HG03135 (cell line): ENCODE data around the gene OR51B4.
A peak's percentile ranks its signal among the peaks of the same experiment; 100 is the strongest.
"Not testable (repeated sequence)": the region's sequence is repeated elsewhere in the genome, so short reads cannot be mapped to it uniquely, and the experiment has no call there.

ENCODE experiments used
- ATAC-seq: cut with Tn5 transposase; IDR thresholded peaks from one replicate; pipeline ENCODE4 v1.9.1; 2021; ENCODE audit warnings: mild to moderate bottlenecking, moderate library complexity; ENCODE audit not compliant: unreplicated experiment

The OR51B4 gene

GRCh38 chr11:5294342-5294995 lies 7.3 kb downstream of the OR51B4 start:
- not testable (repeated sequence) for ATAC-seq

- no peak for ATAC-seq
Observed at GRCh38 chr11:5293028-5293427, 8.7 kb downstream of the OR51B4 start.

DNA sequence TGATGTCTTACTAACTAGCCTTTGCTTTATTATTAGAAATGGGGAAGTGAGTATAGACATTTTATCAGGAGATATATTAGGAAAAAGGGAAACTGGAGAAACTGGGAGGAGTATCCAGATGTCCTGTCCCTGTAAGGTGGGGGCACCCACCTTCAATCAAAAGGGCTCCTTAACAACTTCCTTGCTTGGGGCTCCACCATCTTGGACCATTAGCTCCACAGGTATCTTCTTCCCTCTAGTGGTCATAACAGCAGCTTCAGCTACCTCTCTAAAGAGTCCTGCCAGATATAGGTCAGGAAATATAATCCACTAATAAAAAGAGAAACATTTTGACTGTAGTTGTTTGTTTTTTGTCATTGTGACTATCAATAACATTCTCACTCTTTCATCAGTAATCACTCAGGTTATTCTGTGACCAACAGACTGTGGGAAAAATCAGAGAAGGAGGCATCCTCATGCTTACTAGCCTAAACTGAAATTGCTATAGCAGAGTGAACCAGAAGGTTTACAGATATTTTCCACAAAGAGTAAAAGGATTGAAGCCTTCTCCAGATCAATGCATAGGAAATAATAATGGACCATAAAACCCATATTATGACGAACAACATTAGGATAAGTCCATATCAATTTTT lies 10.4 kb downstream of the OR51B4 start:
- peak; percentile 87 for ATAC-seq

DNA sequence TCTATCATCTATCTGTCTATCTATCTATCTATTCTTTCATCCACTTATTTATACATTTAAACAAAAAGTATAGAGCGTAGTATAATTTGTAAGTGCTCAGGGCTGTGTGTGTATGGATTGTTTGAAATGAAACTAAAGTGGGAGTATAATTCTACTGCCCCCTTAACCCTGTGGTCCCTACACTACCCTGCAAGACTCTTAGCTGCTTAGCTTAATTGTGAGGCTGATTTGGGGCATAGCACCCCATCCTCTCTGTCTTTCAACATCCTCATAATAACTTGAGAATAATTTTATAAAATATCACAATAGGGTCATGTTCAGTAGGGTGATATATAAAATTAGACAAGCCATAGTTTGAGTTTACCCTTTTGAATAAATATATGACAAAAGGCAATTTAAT lies 11.6 kb downstream of the OR51B4 start:
- no peak for ATAC-seq

- no peak for ATAC-seq
Observed at GRCh38 chr11:5289696-5290095, 12.1 kb downstream of the OR51B4 start.

DNA sequence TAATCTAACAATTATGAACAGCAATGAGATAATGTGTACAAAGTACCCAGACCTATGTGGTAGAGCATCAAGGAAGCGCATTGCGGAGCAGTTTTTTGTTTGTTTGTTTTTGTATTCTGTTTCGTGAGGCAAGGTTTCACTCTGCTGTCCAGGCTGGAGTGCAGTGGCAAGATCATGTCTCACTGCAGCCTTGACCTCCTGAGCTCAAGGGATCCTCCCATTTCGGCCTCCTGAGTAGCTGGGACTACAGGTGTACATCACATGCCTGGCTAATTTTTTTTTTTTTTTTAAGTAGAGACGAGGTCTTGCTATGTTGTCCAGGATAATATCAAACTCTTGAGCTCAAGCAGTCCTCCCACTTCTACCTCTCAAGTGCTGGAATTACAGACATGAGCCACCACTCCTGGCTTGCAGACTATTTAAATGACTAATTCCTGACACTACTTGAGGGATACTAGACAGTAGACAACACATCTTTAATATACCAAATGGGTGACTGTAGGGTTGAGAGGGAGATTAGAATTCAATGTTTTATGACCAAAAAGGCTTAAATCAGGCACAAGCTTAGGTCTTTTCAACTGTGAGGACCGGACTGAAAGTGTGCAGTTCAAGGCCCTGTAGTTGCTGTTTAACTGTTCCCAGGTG lies 12.7 kb downstream of the OR51B4 start:
- ATAC-seq = no peak

- ATAC-seq = no peak
Observed at GRCh38 chr11:5288108-5288905, 13.4 kb downstream of the OR51B4 start.

DNA sequence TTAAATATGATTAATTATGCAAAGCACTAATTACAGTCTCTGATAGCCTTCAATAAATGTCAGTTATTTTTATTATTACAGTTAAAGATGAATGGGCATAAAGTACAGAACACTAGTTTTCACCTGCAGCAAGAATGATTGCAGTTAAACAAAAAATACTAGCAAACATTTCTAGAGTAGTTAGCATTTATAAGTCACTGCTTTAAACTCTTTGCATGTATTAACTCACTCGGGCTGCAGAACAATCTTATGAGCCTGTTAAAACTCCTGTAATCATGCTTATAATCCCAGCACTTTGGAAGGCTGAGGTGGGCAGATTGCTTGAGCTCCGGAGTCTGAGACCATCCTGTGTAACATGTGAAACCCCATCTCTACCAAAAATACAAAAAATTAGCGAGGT lies 14.8 kb downstream of the OR51B4 start:
- no peak for ATAC-seq

DNA sequence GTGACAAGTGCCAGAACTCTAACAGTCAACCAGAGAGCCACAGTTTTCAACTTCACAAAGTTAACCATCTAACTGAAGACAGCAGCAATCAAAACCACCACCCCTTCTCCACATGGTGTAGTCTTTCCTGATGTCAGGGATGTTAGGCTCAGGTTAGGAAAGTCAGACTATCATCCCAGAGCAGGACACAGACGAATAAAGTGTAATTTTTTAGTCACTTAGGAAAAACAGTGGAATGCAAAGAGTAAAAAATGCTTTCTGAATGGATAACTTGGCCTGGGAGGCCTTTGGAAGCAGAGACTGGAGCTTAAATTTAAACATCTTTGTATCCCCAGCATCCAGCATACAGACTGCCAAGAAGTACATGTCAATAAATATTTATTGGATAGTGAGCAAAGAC lies 15.4 kb downstream of the OR51B4 start:
- no peak for ATAC-seq

- no peak for ATAC-seq
Observed at GRCh38 chr11:5285703-5286340, 15.9 kb downstream of the OR51B4 start.

DNA sequence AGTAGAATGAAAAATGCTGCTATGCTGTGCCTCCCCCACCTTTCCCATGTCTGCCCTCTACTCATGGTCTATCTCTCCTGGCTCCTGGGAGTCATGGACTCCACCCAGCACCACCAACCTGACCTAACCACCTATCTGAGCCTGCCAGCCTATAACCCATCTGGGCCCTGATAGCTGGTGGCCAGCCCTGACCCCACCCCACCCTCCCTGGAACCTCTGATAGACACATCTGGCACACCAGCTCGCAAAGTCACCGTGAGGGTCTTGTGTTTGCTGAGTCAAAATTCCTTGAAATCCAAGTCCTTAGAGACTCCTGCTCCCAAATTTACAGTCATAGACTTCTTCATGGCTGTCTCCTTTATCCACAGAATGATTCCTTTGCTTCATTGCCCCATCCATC lies 17.1 kb downstream of the OR51B4 start:
- ATAC-seq = no peak

DNA sequence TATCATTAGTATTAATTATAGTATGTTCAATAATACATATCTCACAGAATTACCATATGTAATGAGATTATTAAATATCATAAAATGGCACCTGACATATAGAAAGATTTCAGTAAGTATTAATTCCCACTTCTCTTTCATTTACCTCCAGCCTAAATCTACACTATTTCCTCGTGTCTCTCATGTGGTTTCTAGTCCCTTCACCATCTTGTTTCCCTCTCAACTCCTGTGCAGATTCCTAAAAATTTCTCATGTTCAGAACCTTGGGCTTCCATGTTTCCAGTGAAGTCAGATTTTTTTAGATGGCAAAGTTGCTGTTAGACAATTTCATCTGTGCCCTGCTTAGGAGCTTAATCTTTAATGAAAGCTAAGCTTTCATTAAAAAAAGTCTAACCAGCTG lies 17.9 kb downstream of the OR51B4 start:
- ATAC-seq = no peak

- ATAC-seq = no peak
Observed at GRCh38 chr11:5283086-5283485, 18.7 kb downstream of the OR51B4 start.

DNA sequence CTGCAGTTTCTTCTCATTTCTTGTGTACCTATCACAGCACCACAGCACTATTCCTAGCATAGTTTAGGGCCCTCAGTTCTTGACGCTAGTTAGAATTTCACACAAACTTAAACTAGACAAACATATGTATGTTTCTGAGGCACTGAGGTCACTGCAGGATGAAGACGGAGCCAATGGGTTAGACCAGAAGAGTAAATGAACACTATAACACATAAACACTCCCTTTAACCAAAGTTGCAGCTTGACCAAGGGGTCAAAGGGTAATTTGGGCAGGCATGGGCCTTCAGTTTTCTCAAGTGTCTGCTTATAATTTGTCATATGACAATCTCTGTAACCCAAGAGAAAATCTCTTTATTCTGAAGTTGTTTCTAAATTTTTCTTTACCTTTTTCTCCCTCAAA lies 19.1 kb downstream of the OR51B4 start:
- no peak for ATAC-seq

GRCh38 chr11:5281596-5281995 lies 20.1 kb downstream of the OR51B4 start:
- no peak for ATAC-seq

GRCh38 chr11:5280582-5281102 lies 21.1 kb downstream of the OR51B4 start:
- peak; percentile 97 for ATAC-seq

DNA sequence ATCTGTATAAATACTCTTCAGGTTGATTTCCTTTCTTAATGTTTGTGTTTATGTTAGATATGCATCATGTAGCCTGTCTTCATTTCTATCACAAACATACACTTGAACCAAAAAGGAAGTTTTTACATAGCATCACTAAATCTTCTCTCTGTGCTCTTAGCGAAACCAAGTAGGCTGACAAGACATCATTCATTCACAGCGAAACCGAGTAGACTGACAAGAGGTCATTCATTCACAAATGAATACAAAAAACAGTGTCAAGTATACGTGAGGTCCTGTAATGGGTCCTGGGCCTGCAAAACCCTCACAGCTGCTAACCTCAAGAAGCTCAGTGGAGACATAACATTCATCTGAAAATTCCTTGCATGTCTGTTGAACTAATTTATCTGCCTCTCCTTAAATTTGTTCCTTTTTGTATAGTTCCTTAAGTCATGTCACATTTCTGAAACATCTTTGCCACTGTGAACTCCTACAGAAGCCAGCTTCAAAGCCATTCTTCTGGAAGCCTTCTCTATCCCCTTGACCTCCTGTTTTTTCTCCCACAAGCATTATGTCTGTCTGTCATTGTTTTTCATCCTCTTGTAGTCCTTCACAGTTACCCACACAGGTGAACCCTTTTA lies 22.2 kb downstream of the OR51B4 start:
- ATAC-seq = no peak

DNA sequence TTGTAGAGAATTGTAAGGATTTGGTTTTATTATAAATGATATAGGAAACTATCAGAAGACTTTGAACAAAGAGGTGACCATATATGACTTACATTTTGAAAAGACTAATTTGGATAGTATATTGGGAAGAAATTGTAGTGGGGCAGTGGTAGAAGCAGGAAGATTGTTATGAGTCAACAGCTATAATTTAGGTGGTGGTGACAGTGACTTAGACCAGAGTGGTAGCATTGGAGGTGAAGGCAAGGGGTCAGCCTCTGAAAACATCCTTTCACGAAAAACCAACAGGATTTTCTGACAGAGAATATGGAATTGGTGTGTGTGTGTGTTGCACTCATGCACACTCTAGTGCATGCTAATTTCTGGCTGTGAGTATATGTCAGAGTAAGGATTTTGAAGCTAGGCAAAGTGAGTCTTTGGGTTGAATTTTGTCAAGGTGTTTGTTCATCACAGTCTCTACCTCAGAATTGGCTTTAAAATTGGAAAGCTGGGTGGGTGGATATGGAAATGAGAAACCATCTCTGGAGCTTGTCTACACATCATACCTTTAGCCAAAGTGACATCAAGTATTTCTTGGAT lies 23.9 kb downstream of the OR51B4 start:
- no peak for ATAC-seq

DNA sequence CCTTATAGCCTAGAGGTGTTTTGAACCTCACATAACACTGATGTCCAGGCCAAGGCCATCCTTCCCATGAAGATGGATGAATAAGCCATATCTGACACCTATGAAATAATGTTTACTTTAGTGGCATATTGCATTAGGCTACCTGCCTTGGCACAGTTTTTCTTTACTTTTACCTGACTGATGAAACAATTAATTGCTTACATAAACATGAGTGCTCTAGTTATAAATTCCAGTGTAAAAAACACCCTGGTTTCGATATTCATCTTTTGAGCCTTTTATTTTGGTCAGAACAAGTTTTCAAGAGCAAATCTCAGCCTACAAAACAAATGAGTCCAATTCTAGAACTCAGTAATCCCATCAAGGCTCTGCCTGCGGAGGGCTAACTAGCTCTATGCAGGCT lies 25.0 kb downstream of the OR51B4 start:
- no peak for ATAC-seq
